PC-3 (cell line): ENCODE measurements around the gene PTPRE.

Source experiments
- CTCF ChIP-seq: fragments of 300-600 bp; sonication (generic); conservative IDR thresholded peaks from 2 replicates; pipeline ENCODE4 v1.5.1; 2017; ENCODE audit warnings: antibody characterized with exemption, low read depth, mild to moderate bottlenecking, low read length
- EZH2 ChIP-seq: fragments of 300-600 bp; sonication (generic); IDR thresholded peaks from one replicate; pipeline ENCODE4 v1.6.1; 2017; ENCODE audit warnings: antibody characterized with exemption, mild to moderate bottlenecking, low read length; ENCODE audit not compliant: unreplicated experiment

- no peak for TF ChIP-seq EZH2
- no peak for TF ChIP-seq CTCF
These were observed 56.2 kb downstream of the PTPRE start for GRCh38 chr10:127963136-127963535.
